HCT116 (cell line): ENCODE results near the gene MCC.

Source experiments
- POLR2A ChIP-seq: IDR thresholded peaks from 2 replicates; pipeline ENCODE4 v1.7.0; 2011; ENCODE audit warnings: borderline replicate concordance; ENCODE audit not compliant: insufficient read depth, insufficient read length; ENCODE audit errors: extremely low read depth
- POLR2AphosphoS5 ChIP-seq: IDR thresholded peaks from 2 replicates; pipeline ENCODE4 v1.6.1; 2011; ENCODE audit warnings: mild to moderate bottlenecking, low read depth, low read length, moderate library complexity
- RAD21 ChIP-seq: IDR thresholded peaks from 2 replicates; pipeline ENCODE4 v1.6.1; 2012; ENCODE audit warnings: low read depth, mild to moderate bottlenecking
- TF ChIP-seq, protein P1 (sequence below), 3 experiments: fragments of 200-600 bp in 1 of 3; sonication (generic) in 1 of 3; IDR thresholded peaks in 2 of 3; conservative IDR thresholded peaks in 1 of 3; 2 replicates each; pipeline ENCODE4 v1.5.1; 2012 to 2017; ENCODE audit warnings: low read depth in 2 of 3, low read length in 2 of 3, antibody characterized with exemption in 1 of 3, borderline replicate concordance in 1 of 3, control low read depth in 1 of 3, mild to moderate bottlenecking in 1 of 3, mixed read lengths in 1 of 3, mixed run types in 1 of 3, moderate library complexity in 1 of 3; ENCODE audit not compliant: insufficient read depth in 1 of 3
- TF ChIP-seq, protein P2 (sequence below): IDR thresholded peaks from 2 replicates; pipeline ENCODE4 v1.6.1; 2012

DNA sequence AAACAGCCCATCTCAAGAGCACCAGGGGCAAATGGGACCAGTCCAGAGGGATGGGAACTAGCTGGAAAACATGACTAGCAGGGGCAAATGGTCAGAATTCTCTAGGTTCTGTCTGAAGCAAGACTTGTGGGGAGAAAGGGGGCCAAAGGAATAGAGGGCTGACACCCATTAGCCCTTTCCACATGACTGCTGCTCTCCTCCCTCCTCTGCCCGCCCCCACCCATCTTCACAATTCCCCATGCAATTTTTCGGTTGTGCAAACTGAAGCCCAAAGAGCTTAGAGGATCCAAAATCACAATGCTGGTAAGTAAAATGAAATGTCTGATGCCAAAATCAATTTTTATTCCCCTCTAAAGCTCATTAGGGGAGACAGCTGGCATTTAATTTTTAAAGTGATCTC is 304.6 kb downstream of the MCC start:
- TF ChIP-seq RAD21: no peak
- no peak for TF ChIP-seq POLR2AphosphoS5
- TF ChIP-seq, protein P1, sequence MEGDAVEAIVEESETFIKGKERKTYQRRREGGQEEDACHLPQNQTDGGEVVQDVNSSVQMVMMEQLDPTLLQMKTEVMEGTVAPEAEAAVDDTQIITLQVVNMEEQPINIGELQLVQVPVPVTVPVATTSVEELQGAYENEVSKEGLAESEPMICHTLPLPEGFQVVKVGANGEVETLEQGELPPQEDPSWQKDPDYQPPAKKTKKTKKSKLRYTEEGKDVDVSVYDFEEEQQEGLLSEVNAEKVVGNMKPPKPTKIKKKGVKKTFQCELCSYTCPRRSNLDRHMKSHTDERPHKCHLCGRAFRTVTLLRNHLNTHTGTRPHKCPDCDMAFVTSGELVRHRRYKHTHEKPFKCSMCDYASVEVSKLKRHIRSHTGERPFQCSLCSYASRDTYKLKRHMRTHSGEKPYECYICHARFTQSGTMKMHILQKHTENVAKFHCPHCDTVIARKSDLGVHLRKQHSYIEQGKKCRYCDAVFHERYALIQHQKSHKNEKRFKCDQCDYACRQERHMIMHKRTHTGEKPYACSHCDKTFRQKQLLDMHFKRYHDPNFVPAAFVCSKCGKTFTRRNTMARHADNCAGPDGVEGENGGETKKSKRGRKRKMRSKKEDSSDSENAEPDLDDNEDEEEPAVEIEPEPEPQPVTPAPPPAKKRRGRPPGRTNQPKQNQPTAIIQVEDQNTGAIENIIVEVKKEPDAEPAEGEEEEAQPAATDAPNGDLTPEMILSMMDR (IDR thresholded peaks at IDR 0.05 in 2 of 3, conservative IDR thresholded peaks at IDR 0.05 in 1 of 3; ENCODE audit: borderline replicate concordance in 1 of 3, insufficient read depth in 1 of 3, low read depth in 2 of 3, low read length in 2 of 3): no peak
- TF ChIP-seq POLR2A: no peak
- TF ChIP-seq, protein P2, sequence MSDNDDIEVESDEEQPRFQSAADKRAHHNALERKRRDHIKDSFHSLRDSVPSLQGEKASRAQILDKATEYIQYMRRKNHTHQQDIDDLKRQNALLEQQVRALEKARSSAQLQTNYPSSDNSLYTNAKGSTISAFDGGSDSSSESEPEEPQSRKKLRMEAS: no peak
